SH-SY5Y (cell line): Measurements from ENCODE around the gene FAM168A.
A peak's percentile ranks its signal among the peaks of the same experiment; 100 is the strongest.

ENCODE experiments used
- GATA2 ChIP-seq: IDR thresholded peaks from 2 replicates; pipeline ENCODE4 v1.6.1; 2011; ENCODE audit warnings: mild to moderate bottlenecking, low read depth, low read length
- GATA3 ChIP-seq: IDR thresholded peaks from 2 replicates; pipeline ENCODE4 v1.6.1; 2011; ENCODE audit warnings: low read depth, mild to moderate bottlenecking, low read length, moderate library complexity

DNA sequence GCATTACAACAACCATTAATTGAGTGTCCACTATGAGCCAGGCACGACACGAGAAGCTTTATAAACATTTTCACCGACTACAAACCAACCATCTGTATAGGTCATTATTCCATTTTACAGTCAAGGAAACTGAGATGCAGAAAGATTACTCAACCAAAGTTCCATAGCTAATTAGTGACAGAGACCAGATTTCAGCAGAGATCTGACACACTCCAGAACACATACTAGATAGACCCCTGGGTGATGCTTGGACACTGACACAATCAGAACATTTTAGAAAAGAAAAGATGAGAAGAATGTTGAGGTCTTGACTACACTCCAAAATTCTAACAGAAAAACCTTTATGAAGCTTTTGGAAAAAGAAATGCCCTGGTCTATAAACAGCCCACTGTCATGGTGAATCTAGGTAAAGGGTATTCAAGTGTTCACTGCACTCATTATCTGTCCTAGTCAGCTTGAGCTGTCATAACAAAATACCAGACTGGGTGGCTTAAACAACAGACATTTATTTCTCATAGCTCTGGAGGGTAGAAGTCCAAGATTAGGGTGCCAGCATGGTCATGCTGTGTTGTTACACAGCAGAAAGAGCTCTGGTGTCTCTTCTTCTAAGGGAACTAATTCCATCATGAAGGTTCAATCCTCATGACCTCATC lies 132.8 kb downstream of the FAM168A start:
- TF ChIP-seq GATA3: peak; percentile 84
- peak; percentile 50; the same call in 1 of the 2 replicates for TF ChIP-seq GATA2
